Heart right ventricle (tissue), 16 donors: ENCODE measurements around the gene TLR4. TPM values are rescaled to one million over a fixed set of nuclear protein-coding genes. Genes with fewer than 3 reads are reported as not detected.

Source experiments
- ATAC-seq, 8 donors: fragments of 200-7000 bp; cut with Tn5 transposase; one replicate each; pipeline ENCODE4 v1.9.1; 2020; ENCODE audit warnings: mild to moderate bottlenecking in 8 of 8, moderate library complexity in 8 of 8, moderate number of reproducible peaks in 1 of 8
- DNase-seq, 2 donors: peaks; one replicate each; pipeline ENCODE4 v3.0.0-alpha.2; 2020
- H3K27ac ChIP-seq, 10 donors: fragments of 200-600 bp; sonication (generic) in 2 of 10; one replicate each; pipeline versions ENCODE4 v1.5.0 to v1.8.0; 2020 to 2022; ENCODE audit warnings: mild to moderate bottlenecking in 3 of 10
- H3K27me3 ChIP-seq, 7 donors: fragments of 200-600 bp; one replicate each; pipeline ENCODE4 v1.8.0; 2021 to 2022; ENCODE audit warnings: mild to moderate bottlenecking in 2 of 7
- H3K36me3 ChIP-seq, 9 donors: fragments of 200-600 bp; sonication (generic) in 1 of 9; one replicate each; pipeline versions ENCODE4 v1.5.0 to v1.8.0; 2020 to 2022; ENCODE audit warnings: mild to moderate bottlenecking in 2 of 9
- H3K4me1 ChIP-seq, 9 donors: fragments of 200-600 bp; sonication (generic) in 1 of 9; one replicate each; pipeline versions ENCODE4 v1.5.0 to v1.8.0; 2020 to 2022; ENCODE audit warnings: mild to moderate bottlenecking in 4 of 9
- H3K4me3 ChIP-seq, 10 donors: fragments of 200-600 bp; sonication (generic) in 2 of 10; one replicate each; pipeline versions ENCODE4 v1.5.0 to v1.8.0; 2020 to 2022; ENCODE audit warnings: mild to moderate bottlenecking in 7 of 10, moderate library complexity in 2 of 10
- H3K9me3 ChIP-seq, 11 donors: fragments of 200-600 bp in 10 of 11; sonication (generic) in 2 of 11; one replicate each; pipeline versions ENCODE4 v1.5.0 to v1.8.0; 2013 to 2022; ENCODE audit warnings: mild to moderate bottlenecking in 2 of 11, control low read depth in 1 of 11, moderate library complexity in 1 of 11
- WGBS, 2 donors: extraction: QIAGEN DNeasy Blood & Tissue Kit; methylation state at CpG; one replicate each; pipeline ENCODE4 v1.1.7; 2013; ENCODE audit warnings: inconsistent platforms in 1 of 2; 5-methylcytosine and 5-hydroxymethylcytosine counted together
- intact Hi-C, 10 donors: fragments of 100-400 bp; cut with DNase I; formaldehyde crosslinking; loops; one replicate each; pipeline versions ENCODE4 v1.11.1 to v1.14.2; 2022
- polyA plus RNA-seq, 2 donors: library from polyadenylated mRNA; stranded (reverse); fragments of 200-250 nt; gene quantifications; one replicate each; pipeline ENCODE4 v1.2.3, GENCODE V29; 2013
- total RNA-seq, 10 donors: library from RNA; stranded (reverse); fragmentation: NEBNext Ultra II Directional in 3 of 10; extraction: Animal tissue kit (Norgen Biotek cat#: 25700) in 3 of 10; gene quantifications; one replicate each; pipeline versions ENCODE4 v1.2.1 to v1.2.4, GENCODE V29; 2021 to 2023
- TF ChIP-seq, protein P1 (sequence below), 9 donors: fragments of 200-600 bp; sonication (generic) in 2 of 9; IDR thresholded peaks; one replicate each; pipeline versions ENCODE4 v1.5.0 to v1.8.0; 2021 to 2022; ENCODE audit warnings: antibody characterized with exemption in 9 of 9, mild to moderate bottlenecking in 5 of 9, moderate library complexity in 1 of 9
- donor health status: Arrhythmogenic right ventricular cardiomyopathy.
- donor health status: ischemic (EF 13 %, LVEDD 7.1; RV severe dilation, severe dysfunction).
- donor health status: healthy with polysubstance abuse.
- donor health status: DM: no; HTN: yes; CAD: no.
- donor health status: DM: no; HTN: no; CAD: no.
- donor health status: ischemic (EF 25% LVEDD 6.9; RV normal size, moderate dysfunction).
- donor health status: ischemic (EF 25% LVEDD 5.7; RV mildly dilated, moderate dysfunction).
- donor health status: healthy.
- donor health status: DM: yes; HTN: yes; CAD: no.
- donor health status: Ischemic cardiomyopathy.
- donor health status: ischemic (EF 35%, LVEDD 5.7; RV mildly dilated, moderate dysfunction).
- donor health status: nonischemic (EF 11% LVEDD 7.7; RV severe dilation, severe dysfunction).
- donor health status: DM: yes; HTN: yes; CAD: no.
- donor health status: PGD.
- donor health status: ischemic (EF 29% LVEDD 5.4; RV normal size, mild dysfunction).
- donor health status: nonischemic (EF 23%, LVEDD 6.1; RV moderate dilation, normal function).

Gene TLR4
- total and polyA plus RNA-seq, 12 donors: 2.3 to 24.7 (median 10.5) TPM

DNA sequence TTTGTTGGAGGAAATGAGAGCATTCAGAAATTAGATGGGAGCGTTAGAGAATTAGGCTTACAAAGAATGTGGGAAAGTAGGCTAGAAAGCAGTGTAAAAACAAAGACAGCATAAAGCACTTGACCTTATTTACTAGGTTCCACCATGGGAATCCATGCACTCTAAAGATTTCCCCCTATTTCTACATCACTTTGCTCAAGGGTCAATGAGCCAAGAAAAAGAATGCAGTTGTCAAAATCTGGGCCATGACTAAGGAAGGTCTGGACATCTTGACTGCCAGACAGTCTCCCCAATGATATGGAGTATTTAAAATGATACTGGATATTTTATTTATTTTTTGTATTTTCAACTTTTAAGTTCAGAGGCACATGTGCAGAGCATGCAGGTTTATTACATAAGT lies 3.4 kb downstream of the TLR4 start:
- peaks cover 0 to 49% (median 12%) of the 10 kb centered on the region in 9 donors for H3K36me3 ChIP-seq
- ATAC-seq (no peak), DNase-seq (no peak)
- peaks cover 0 to 52% (median 22%) of the 10 kb centered on the region in 9 donors for H3K4me1 ChIP-seq
- TF ChIP-seq, protein P1, sequence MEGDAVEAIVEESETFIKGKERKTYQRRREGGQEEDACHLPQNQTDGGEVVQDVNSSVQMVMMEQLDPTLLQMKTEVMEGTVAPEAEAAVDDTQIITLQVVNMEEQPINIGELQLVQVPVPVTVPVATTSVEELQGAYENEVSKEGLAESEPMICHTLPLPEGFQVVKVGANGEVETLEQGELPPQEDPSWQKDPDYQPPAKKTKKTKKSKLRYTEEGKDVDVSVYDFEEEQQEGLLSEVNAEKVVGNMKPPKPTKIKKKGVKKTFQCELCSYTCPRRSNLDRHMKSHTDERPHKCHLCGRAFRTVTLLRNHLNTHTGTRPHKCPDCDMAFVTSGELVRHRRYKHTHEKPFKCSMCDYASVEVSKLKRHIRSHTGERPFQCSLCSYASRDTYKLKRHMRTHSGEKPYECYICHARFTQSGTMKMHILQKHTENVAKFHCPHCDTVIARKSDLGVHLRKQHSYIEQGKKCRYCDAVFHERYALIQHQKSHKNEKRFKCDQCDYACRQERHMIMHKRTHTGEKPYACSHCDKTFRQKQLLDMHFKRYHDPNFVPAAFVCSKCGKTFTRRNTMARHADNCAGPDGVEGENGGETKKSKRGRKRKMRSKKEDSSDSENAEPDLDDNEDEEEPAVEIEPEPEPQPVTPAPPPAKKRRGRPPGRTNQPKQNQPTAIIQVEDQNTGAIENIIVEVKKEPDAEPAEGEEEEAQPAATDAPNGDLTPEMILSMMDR (IDR thresholded peaks at IDR 0.05): no peak
- 50 to 71% methylated on average over 1 of the region's 1 CpG for WGBS, 2 donors
- no peaks in the 10 kb centered on the region for H3K27me3 ChIP-seq
- intact Hi-C loops: loop anchor here in 3 of 10 donors (5.0 to 10.0 kb wide), 2 partner anchors 75 to 77 kb away; no protein-coding TSS in a partner anchor
- no peaks in the 10 kb centered on the region for H3K9me3 ChIP-seq
- H3K4me3 ChIP-seq: peak overlapping the region in 6 of 10 donors; percentile 55 to 68 (median 66)
- no peak overlapping the region for H3K27ac ChIP-seq

DNA sequence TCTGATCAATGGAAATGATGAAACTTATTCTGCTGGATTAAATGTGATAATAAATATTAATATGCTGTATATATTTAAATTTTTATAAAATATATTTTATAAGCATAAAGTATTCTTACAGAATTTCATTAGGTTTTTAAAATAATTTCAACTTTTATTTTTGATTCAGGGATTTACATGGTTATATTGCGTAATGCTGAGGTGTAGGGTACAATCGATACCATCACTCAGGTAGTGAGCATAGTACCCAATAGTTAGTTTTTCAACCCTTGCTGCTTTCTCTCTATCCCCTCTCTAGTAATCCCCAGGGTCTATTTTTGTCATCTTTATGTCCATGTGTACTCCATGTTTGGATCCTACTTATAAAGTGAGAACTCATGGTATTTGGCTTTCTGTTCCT lies 5.7 kb downstream of the TLR4 start:
- H3K27me3 ChIP-seq: no peaks in the 10 kb centered on the region
- TF ChIP-seq, protein P1 (IDR thresholded peaks at IDR 0.05): no peak
- H3K4me3 ChIP-seq: no peak overlapping the region
- WGBS, 2 donors: 96 to 99% methylated on average over 2 of the region's 2 CpGs
- ATAC-seq: no peak
- H3K9me3 ChIP-seq: no peaks in the 10 kb centered on the region
- H3K4me1 ChIP-seq: peaks cover 0 to 57% (median 20%) of the 10 kb centered on the region in 9 donors
- intact Hi-C loops: loop anchor here in 3 of 10 donors (5.0 to 10.0 kb wide), 2 partner anchors 72 to 75 kb away; no protein-coding TSS in a partner anchor
- no peak for DNase-seq
- H3K27ac ChIP-seq: no peak overlapping the region
- peaks cover 0 to 73% (median 12%) of the 10 kb centered on the region in 9 donors for H3K36me3 ChIP-seq

DNA sequence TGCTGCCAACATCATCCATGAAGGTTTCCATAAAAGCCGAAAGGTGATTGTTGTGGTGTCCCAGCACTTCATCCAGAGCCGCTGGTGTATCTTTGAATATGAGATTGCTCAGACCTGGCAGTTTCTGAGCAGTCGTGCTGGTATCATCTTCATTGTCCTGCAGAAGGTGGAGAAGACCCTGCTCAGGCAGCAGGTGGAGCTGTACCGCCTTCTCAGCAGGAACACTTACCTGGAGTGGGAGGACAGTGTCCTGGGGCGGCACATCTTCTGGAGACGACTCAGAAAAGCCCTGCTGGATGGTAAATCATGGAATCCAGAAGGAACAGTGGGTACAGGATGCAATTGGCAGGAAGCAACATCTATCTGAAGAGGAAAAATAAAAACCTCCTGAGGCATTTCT lies 10.1 kb downstream of the TLR4 start:
- TF ChIP-seq, protein P1 (IDR thresholded peaks at IDR 0.05): peak in 1 of 9 donors; percentile 15
- H3K4me1 ChIP-seq: peaks cover 0 to 74% (median 29%) of the 10 kb centered on the region in 9 donors
- DNase-seq: no peak
- H3K27me3 ChIP-seq: no peaks in the 10 kb centered on the region
- H3K4me3 ChIP-seq: no peak overlapping the region
- H3K9me3 ChIP-seq: no peaks in the 10 kb centered on the region
- H3K36me3 ChIP-seq: peaks cover 0 to 62% (median 7%) of the 10 kb centered on the region in 9 donors
- intact Hi-C loops: no loop called here
- 78 to 79% methylated on average over 6 of the region's 6 CpGs for WGBS, 2 donors
- peak overlapping the region in 1 of 10 donors; percentile 29 for H3K27ac ChIP-seq
- no peak for ATAC-seq

DNA sequence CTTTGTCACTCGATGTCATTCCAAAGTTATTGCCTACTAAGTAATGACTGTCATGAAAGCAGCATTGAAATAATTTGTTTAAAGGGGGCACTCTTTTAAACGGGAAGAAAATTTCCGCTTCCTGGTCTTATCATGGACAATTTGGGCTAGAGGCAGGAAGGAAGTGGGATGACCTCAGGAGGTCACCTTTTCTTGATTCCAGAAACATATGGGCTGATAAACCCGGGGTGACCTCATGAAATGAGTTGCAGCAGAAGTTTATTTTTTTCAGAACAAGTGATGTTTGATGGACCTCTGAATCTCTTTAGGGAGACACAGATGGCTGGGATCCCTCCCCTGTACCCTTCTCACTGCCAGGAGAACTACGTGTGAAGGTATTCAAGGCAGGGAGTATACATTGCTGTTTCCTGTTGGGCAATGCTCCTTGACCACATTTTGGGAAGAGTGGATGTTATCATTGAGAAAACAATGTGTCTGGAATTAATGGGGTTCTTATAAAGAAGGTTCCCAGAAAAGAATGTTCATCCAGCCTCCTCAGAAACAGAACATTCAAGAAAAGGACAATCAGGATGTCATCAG lies 11.3 kb downstream of the TLR4 start:
- DNase-seq: no peak
- TF ChIP-seq, protein P1 (IDR thresholded peaks at IDR 0.05): no peak
- Histone ChIP-seq H3K4me3 (no peak overlapping the region), H3K27me3 (no peaks in the 10 kb centered on the region), H3K27ac (peak overlapping the region in 4 of 10 donors; percentile 3 to 56 (median 24)), H3K9me3 (no peaks in the 10 kb centered on the region), H3K36me3 (peaks cover 0 to 50% (median 0%) of the 10 kb centered on the region in 9 donors), H3K4me1 (peaks cover 8 to 74% (median 41%) of the 10 kb centered on the region in 9 donors)
- WGBS, 2 donors: 38 to 41% methylated on average over 5 of the region's 5 CpGs
- peak in 4 of 8 donors; percentile 28 to 43 (median 38) for ATAC-seq
- intact Hi-C loops: no loop called here
